ENCODE data around the gene CFDP1.

The CFDP1 gene

GRCh38 chr16:75301804-75302203, 131.5 kb downstream of the CFDP1 start:
- no peak overlapping the region for H3K4me3 ChIP-seq (ENCODE audit: low read depth, low read length)
- DNase-seq (ENCODE audit: low read depth): no peak
- TF ChIP-seq, protein P1, sequence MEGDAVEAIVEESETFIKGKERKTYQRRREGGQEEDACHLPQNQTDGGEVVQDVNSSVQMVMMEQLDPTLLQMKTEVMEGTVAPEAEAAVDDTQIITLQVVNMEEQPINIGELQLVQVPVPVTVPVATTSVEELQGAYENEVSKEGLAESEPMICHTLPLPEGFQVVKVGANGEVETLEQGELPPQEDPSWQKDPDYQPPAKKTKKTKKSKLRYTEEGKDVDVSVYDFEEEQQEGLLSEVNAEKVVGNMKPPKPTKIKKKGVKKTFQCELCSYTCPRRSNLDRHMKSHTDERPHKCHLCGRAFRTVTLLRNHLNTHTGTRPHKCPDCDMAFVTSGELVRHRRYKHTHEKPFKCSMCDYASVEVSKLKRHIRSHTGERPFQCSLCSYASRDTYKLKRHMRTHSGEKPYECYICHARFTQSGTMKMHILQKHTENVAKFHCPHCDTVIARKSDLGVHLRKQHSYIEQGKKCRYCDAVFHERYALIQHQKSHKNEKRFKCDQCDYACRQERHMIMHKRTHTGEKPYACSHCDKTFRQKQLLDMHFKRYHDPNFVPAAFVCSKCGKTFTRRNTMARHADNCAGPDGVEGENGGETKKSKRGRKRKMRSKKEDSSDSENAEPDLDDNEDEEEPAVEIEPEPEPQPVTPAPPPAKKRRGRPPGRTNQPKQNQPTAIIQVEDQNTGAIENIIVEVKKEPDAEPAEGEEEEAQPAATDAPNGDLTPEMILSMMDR (IDR thresholded peaks at IDR 0.05; ENCODE audit: insufficient read depth, low read depth, low read length, missing control alignments): no peak

- TF ChIP-seq, protein P1 (IDR thresholded peaks at IDR 0.05; ENCODE audit: insufficient read depth, low read depth, low read length, missing control alignments): no peak
Measured at GRCh38 chr16:75298267-75298666, 135.0 kb downstream of the CFDP1 start.

DNA sequence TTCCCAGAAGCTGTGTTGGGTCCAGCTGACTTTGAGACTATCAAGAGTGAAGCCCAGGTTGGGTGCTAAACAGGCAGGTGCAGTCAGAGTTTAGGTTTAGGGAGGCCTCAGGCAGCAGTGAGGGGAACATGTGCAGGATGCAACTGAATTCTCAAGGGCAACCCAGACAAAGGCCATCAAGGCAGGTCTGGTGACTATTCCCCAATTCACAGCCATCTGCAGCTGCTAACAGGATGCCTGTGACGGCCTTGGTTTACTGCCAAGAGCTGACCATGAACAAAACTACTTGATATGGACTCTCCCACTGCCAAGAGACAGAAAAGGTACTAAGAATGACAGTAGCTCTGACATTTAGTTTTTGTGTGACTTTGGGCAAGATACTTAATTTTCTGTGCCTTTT, 136.7 kb downstream of the CFDP1 start:
- TF ChIP-seq, protein P1 (IDR thresholded peaks at IDR 0.05; ENCODE audit: insufficient read depth, low read depth, low read length, missing control alignments): no peak
- no peak overlapping the region for H3K4me3 ChIP-seq (ENCODE audit: low read depth, low read length)
- no peak for DNase-seq (ENCODE audit: low read depth)

More at GRCh38 chr16:75298267-75298666, 135.0 kb downstream of the CFDP1 start:
- DNase-seq (ENCODE audit: low read depth): no peak
- no peak overlapping the region for H3K4me3 ChIP-seq (ENCODE audit: low read depth, low read length)

DNA sequence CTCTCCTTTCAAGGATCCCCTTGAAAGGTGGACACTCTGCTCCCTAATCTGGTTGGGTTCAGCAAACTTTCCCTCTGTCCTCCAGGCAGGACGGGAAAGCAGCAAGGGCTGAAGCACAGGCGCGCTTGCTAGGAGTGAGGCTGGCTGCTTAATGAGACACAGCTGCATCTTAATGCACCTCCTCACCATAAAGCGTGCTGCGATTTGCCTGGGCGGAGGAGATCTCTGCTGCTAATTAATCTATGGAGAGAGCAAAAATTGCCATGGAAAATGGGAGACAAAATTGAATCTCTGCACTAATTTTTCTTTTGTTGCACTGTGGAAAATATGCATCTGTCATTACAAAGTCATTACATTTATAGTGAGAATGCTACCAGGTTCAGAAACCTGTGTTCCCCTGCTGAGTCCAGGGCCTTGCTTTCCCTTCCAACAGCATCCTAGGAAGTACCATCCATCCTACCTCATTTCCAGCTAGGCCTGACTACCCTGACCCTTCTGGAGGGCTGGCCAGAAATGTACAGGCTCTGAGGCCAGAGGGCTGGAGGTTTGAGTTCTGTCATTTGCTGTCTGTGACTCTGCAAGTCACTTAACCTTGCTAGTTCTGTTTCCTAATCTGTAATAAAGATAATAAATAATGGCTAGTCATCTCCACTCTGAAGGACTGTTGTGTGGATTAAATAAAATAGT, 138.4 kb downstream of the CFDP1 start:
- H3K4me3 ChIP-seq (ENCODE audit: low read depth, low read length): no peak overlapping the region
- no peak for DNase-seq (ENCODE audit: low read depth)
- TF ChIP-seq, protein P1 (IDR thresholded peaks at IDR 0.05; ENCODE audit: insufficient read depth, low read depth, low read length, missing control alignments): no peak

GRCh38 chr16:75293772-75294171, 139.5 kb downstream of the CFDP1 start:
- no peak overlapping the region for H3K4me3 ChIP-seq (ENCODE audit: low read depth, low read length)
- no peak for DNase-seq (ENCODE audit: low read depth)
- TF ChIP-seq, protein P1 (IDR thresholded peaks at IDR 0.05; ENCODE audit: insufficient read depth, low read depth, low read length, missing control alignments): no peak

GRCh38 chr16:75293173-75293572, 140.1 kb downstream of the CFDP1 start:
- TF ChIP-seq, protein P1 (IDR thresholded peaks at IDR 0.05; ENCODE audit: insufficient read depth, low read depth, low read length, missing control alignments): no peak
- H3K4me3 ChIP-seq (ENCODE audit: low read depth, low read length): no peak overlapping the region
- no peak for DNase-seq (ENCODE audit: low read depth)

DNA sequence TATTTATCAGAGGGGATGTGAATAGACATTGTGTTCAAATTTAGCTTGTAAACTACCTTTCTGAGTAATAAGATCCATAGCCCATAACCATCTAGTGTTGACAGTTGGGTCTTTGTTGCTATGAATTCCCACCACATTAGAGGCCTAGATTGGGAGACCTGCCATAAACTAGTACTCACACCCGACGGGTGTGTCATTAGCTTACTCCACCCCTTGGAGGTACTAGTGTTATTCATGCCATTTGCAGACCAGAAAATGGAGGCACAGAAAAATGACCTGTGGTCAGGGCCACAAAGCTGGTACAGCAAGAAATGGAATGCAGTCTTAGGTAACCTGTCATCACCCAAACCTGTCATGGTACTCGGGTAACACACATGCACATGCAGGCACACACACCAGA, 140.6 kb downstream of the CFDP1 start:
- TF ChIP-seq, protein P1 (IDR thresholded peaks at IDR 0.05; ENCODE audit: insufficient read depth, low read depth, low read length, missing control alignments): no peak
- H3K4me3 ChIP-seq (ENCODE audit: low read depth, low read length): no peak overlapping the region
- DNase-seq (ENCODE audit: low read depth): no peak
